ENCODE measurements around the gene CD200. TPM values are rescaled to one million over a fixed set of nuclear protein-coding genes. Genes with fewer than 3 reads are reported as not detected.
"Not testable (repeated sequence)": the region's sequence is repeated elsewhere in the genome, so short reads cannot be mapped to it uniquely, and the experiment has no call there.

The CD200 gene
- total RNA-seq, 4 donors from 2014 or later: 1.1 to 4.1 (median 3.6) TPM; not detected in 1

GRCh38 chr3:112375117-112375516 lies 42.2 kb downstream of the CD200 start:
- Histone ChIP-seq H3K9me3 (no peaks in the 10 kb centered on the region), H3K27ac (no peak overlapping the region), H3K36me3 (no peaks in the 10 kb centered on the region), H3K27me3 (no peaks in the 10 kb centered on the region), H3K4me3 (no peak overlapping the region), H3K4me1 (peaks cover 0 to 16% (median 0%) of the 10 kb centered on the region in 4 donors)
- no peak for DNase-seq
- in situ Hi-C loops (cut with MboI; ENCODE audit: low pct_ligation_motif_present in 1 of 4, low pct_unique_long_range_greater_than_20kb in 1 of 4, low sequenced_read_pairs in 3 of 4) (no loop called here), intact Hi-C loops (cut with DNase I; ENCODE audit: low total_unique reads) (no loop called here)
- 68 to 78% methylated on average over 1 of the region's 1 CpG for WGBS, 2 donors (ENCODE audit: low coverage in 1 of 2)
- TF ChIP-seq EP300 (IDR thresholded peaks at IDR 0.05; ENCODE audit: low read depth) (no peak), POLR2AphosphoS5 (IDR thresholded peaks at IDR 0.05) (no peak), POLR2A (IDR thresholded peaks at IDR 0.05) (no peak)
- TF ChIP-seq, protein P1, sequence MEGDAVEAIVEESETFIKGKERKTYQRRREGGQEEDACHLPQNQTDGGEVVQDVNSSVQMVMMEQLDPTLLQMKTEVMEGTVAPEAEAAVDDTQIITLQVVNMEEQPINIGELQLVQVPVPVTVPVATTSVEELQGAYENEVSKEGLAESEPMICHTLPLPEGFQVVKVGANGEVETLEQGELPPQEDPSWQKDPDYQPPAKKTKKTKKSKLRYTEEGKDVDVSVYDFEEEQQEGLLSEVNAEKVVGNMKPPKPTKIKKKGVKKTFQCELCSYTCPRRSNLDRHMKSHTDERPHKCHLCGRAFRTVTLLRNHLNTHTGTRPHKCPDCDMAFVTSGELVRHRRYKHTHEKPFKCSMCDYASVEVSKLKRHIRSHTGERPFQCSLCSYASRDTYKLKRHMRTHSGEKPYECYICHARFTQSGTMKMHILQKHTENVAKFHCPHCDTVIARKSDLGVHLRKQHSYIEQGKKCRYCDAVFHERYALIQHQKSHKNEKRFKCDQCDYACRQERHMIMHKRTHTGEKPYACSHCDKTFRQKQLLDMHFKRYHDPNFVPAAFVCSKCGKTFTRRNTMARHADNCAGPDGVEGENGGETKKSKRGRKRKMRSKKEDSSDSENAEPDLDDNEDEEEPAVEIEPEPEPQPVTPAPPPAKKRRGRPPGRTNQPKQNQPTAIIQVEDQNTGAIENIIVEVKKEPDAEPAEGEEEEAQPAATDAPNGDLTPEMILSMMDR (IDR thresholded peaks at IDR 0.05): no peak

- Histone ChIP-seq H3K9me3 (no peaks in the 10 kb centered on the region), H3K36me3 (no peaks in the 10 kb centered on the region), H3K27me3 (no peaks in the 10 kb centered on the region), H3K27ac (no peak overlapping the region), H3K4me3 (no peak overlapping the region), H3K4me1 (peaks cover 0 to 16% (median 0%) of the 10 kb centered on the region in 4 donors)
- in situ Hi-C loops (cut with MboI; ENCODE audit: low pct_ligation_motif_present in 1 of 4, low pct_unique_long_range_greater_than_20kb in 1 of 4, low sequenced_read_pairs in 3 of 4) (no loop called here), intact Hi-C loops (cut with DNase I; ENCODE audit: low total_unique reads) (no loop called here)
- 77 to 91% methylated on average over 5 of the region's 5 CpGs for WGBS, 2 donors (ENCODE audit: low coverage in 1 of 2)
- no peak for DNase-seq
- no peak for TF ChIP-seq EP300 (IDR thresholded peaks at IDR 0.05; ENCODE audit: low read depth)
- TF ChIP-seq POLR2A (IDR thresholded peaks at IDR 0.05): no peak
- TF ChIP-seq, protein P1 (IDR thresholded peaks at IDR 0.05): no peak
- no peak for TF ChIP-seq POLR2AphosphoS5 (IDR thresholded peaks at IDR 0.05)
These were observed 43.4 kb downstream of the CD200 start for GRCh38 chr3:112376241-112376911.

GRCh38 chr3:112376992-112377391 lies 44.0 kb downstream of the CD200 start:
- in situ Hi-C loops (cut with MboI; ENCODE audit: low pct_ligation_motif_present in 1 of 4, low pct_unique_long_range_greater_than_20kb in 1 of 4, low sequenced_read_pairs in 3 of 4): no loop called here
- 44 to 69% methylated on average over 1 of the region's 1 CpG for WGBS, 2 donors (ENCODE audit: low coverage in 1 of 2)
- H3K4me3 ChIP-seq: no peak overlapping the region
- no peaks in the 10 kb centered on the region for H3K36me3 ChIP-seq
- intact Hi-C loops (cut with DNase I; ENCODE audit: low total_unique reads): no loop called here
- peaks cover 0 to 16% (median 0%) of the 10 kb centered on the region in 4 donors for H3K4me1 ChIP-seq
- H3K27me3 ChIP-seq: no peaks in the 10 kb centered on the region
- DNase-seq: no peak
- no peak for TF ChIP-seq POLR2AphosphoS5 (IDR thresholded peaks at IDR 0.05)
- no peak for TF ChIP-seq EP300 (IDR thresholded peaks at IDR 0.05; ENCODE audit: low read depth)
- no peak for TF ChIP-seq POLR2A (IDR thresholded peaks at IDR 0.05)
- TF ChIP-seq, protein P1 (IDR thresholded peaks at IDR 0.05): no peak
- H3K9me3 ChIP-seq: no peaks in the 10 kb centered on the region
- no peak overlapping the region for H3K27ac ChIP-seq

DNA sequence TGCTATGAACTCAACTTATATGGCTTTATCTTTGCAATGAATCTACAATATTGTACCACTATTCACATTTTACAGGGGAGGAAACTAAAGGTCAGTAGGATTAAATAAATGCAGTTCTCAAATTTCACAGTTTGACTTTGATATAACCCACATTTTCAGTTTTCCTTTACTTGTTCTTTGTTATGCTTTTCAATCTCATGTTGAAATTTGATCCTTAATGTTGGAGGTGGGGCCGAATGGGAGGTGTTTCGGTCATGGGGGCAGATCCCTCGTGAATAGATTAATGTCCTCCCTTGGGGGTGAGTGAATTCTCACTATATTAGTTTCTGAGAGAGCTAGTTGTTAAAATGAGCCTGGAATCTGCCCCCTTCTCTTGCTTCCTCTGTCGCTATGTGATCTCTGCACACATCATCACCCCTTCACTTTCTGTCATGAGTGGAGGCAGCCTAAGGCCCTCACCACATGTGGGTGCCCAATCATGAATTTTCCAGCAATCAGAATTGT lies 44.7 kb downstream of the CD200 start:
- Histone ChIP-seq H3K9me3 (no peaks in the 10 kb centered on the region), H3K4me1 (peaks cover 0 to 16% (median 0%) of the 10 kb centered on the region in 4 donors), H3K27ac (no peak overlapping the region), H3K36me3 (no peaks in the 10 kb centered on the region), H3K27me3 (no peaks in the 10 kb centered on the region), H3K4me3 (no peak overlapping the region)
- TF ChIP-seq, protein P1 (IDR thresholded peaks at IDR 0.05): no peak
- TF ChIP-seq POLR2AphosphoS5 (IDR thresholded peaks at IDR 0.05) (no peak), EP300 (IDR thresholded peaks at IDR 0.05; ENCODE audit: low read depth) (no peak), POLR2A (IDR thresholded peaks at IDR 0.05) (no peak)
- in situ Hi-C loops (cut with MboI; ENCODE audit: low pct_ligation_motif_present in 1 of 4, low pct_unique_long_range_greater_than_20kb in 1 of 4, low sequenced_read_pairs in 3 of 4): no loop called here
- intact Hi-C loops (cut with DNase I; ENCODE audit: low total_unique reads): no loop called here
- WGBS, 2 donors (ENCODE audit: low coverage in 1 of 2): 73 to 85% methylated on average over 2 to 4 of the region's 4 CpGs
- DNase-seq: no peak

- in situ Hi-C loops (cut with MboI; ENCODE audit: low pct_ligation_motif_present in 1 of 4, low pct_unique_long_range_greater_than_20kb in 1 of 4, low sequenced_read_pairs in 3 of 4): not testable (repeated sequence)
- WGBS, 2 donors (ENCODE audit: low coverage in 1 of 2): 73 to 86% methylated on average over 3 to 4 of the region's 4 CpGs
These were observed 45.4 kb downstream of the CD200 start for GRCh38 chr3:112378347-112378746.

More at GRCh38 chr3:112378347-112378746, 45.4 kb downstream of the CD200 start:
- H3K27me3 ChIP-seq; H3K9me3 ChIP-seq; DNase-seq; H3K27ac ChIP-seq; H3K36me3 ChIP-seq; intact Hi-C loops (cut with DNase I; ENCODE audit: low total_unique reads); H3K4me3 ChIP-seq: not testable (repeated sequence)
- peaks cover 0 to 16% (median 0%) of the 10 kb centered on the region in 4 donors for H3K4me1 ChIP-seq

All from transverse colon (tissue), 4 donors.